NCI-H146 treated with DMSO at 0.1 percent for 48 hours (cell line): ENCODE measurements around the gene ACTL7A.

Source experiments
- DNase-seq: peaks from one replicate; lab custom pipeline; 2025; ENCODE audit not compliant: unreplicated experiment; lab: John Stamatoyannopoulos, UW

The ACTL7A gene

DNA sequence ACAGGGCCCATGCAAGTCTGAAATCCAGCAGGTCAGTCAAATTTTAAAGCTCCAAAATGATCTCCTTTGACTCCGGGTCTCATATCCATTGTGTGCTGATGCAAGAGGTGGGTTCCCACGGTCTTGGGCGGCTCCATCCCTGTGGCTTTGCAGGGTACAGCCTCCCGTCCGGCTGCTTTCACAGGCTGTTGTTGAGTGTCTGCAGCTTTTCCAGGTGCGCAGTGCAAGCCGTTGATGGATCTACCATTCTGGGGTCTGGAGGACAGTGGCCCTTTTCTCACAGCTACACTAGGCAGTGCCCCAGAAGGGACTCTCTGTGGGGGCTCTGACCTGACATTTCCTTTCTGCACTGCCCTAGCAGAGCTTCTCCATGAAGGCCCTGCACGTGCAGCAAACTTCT is 13.8 kb upstream of the ACTL7A start:
- DNase-seq: peak; percentile 54

GRCh38 chr9:108850293-108850897 is 11.7 kb upstream of the ACTL7A start:
- DNase-seq: no peak

DNA sequence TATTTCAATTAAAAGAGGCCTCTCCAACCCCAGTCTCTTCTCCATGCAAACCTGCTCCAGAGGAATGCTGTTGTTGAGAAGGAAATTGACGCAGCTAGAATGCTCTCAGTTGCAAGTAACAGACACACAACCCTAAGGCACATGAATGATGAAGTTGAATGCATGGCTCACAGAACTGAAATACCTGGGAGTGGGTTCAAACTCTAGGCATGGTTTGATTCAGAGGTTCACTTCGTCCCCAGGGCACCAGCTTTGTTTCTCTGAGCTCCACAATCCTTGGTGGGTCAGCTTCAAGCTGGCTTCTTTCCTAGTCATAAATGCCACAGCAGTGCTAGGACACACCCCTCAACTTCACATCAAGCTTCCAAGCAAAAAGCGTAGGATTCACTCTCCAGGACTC is 10.9 kb upstream of the ACTL7A start:
- DNase-seq: no peak

DNA sequence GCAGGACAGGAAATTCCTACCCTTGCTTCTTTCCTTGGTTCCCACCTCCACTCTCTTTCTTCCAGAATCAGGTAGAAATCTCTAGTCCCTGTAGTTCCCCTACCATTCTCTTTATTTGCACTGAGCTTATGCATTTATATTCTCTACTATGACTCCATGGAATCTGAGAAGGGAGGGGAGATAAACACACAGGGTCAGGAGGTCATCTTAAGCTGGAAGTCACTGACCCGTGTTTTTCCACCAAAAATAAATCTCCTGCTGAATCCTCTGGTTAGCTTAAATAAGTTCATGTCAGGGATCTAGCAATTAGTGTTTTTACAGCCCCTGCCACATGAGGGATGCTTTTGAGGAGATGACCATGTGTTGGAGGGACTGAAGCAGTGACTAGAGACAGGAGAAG is 10.0 kb upstream of the ACTL7A start:
- DNase-seq: no peak

DNA sequence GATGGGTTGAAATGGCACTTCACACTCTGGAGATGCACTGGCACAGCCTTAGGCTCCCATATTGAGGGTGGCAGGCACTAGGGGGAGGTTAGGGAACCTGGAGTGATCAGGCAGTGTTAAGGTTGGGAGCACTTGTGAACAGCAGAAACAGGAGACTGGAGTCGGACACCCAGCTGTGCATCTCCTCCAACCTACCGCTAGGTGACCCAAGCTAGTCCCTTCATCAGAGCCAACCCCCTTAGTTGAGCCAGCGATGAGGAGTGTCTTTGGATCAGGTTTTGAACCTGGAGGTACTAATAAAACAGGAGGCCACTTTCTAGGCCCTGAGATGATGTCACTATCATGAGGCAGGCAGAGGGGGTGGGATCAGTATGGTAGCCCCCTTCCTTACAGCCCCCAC is 8.0 kb upstream of the ACTL7A start:
- DNase-seq: no peak

- DNase-seq: no peak
Measured at GRCh38 chr9:108854641-108855528, 7.2 kb upstream of the ACTL7A start.

DNA sequence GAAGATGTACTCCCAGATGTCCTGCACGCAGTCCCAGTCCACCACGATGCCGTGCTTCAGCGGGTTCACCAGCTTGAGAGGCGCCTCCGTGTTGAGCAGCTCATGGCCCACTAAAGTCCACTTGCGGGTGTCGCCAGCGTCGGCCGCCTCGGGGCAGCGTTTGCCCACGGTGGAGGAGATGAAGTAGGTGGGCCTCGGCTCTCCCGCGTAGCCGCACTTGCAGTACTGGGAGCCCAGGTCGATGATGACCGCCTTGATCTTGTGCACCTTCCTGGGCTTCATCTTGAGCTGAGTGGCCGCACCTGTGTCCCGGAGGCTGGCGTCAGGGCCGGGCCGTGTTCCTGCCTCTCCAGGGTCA is 6.6 kb upstream of the ACTL7A start:
- DNase-seq: no peak

GRCh38 chr9:108855888-108856287 is 6.2 kb upstream of the ACTL7A start, which contains the start of gene ACTL7B:
Gene ACTL7B (minus strand): TSS chr9:108855986. CDS start chr9:108855930, 56 bp downstream.
- DNase-seq: no peak

DNA sequence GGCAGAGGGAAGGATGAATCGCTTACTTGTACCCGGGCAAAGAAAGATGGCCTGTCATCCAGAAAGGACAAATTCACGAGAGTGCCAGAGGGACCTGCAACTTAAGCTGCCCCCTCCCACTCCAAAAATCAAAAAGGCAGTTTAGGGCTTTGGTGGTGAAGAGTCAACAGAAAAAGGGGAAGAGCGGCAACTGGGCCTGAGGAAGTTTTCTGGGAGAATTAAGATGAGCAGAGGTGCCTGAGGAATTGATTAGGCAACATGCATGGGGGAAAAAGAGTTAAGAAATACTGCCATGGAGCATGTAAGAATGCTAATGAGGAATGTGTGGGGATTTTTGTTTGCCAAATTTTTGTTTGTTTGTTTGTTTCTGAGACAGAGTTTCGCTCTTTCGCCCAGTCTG is 4.5 kb upstream of the ACTL7A start:
- DNase-seq: no peak

GRCh38 chr9:108859459-108860114 is 2.5 kb upstream of the ACTL7A start:
- DNase-seq: no peak

- no peak for DNase-seq
Measured at GRCh38 chr9:108860354-108860753, 1.7 kb upstream of the ACTL7A start.

DNA sequence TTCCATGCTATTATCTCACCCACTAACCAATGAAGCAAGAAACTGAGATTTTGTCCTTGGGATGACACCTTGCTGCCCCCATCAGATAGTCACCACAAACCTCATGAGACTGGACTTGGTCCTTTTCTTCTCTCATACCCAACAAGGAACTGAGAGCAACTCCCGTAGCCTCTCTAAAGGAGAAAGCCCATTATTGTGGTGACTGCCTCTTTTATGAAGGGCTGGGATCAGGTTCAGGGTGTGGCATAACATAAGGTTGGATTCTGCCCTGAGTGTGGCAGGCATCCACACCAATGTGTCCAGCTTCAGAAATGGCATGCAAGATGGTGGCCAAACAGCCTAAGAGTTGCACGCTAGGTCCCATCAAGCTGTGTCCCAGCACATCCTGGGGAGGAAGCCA is 1.3 kb upstream of the ACTL7A start:
- no peak for DNase-seq

DNA sequence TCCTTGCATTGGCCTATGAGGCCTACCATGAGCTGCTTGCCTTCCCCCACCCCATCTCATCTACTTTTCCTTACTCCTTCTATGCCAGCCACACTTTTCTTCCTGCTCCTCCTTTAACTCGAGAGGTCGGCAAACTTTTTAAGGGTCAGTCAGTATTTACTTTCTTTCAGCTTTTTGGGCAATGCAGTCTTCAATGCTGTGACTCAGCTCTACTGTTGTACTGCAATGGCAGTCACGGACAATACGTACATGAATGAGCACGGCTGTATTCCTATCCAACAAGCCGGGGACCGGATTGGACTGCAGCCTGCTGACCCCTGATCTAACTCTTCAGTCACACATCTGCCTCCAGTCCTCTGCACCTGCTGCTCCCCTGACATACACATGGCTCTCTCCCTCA is 602 bp upstream of the ACTL7A start:
- DNase-seq: peak; percentile 11

DNA sequence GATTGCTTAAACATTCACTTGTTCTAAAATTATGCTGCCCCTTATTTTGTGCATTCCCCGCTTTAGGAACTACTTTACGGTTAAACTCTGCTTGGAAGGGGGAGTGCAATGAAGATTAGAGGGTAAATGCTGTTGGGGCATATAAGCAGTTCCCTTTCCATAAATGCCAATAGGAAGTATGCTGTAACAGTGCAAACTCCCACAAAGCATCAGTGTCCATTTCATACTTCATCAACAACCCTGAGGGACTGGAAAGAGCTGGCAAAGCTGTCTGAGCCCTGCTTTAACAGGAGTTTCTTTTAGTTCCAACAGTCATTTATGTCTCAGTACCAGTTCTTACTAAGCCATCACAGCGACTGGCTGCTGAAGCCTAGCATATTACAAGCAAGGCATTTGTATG is 1.8 kb downstream of the ACTL7A start:
- DNase-seq: no peak

DNA sequence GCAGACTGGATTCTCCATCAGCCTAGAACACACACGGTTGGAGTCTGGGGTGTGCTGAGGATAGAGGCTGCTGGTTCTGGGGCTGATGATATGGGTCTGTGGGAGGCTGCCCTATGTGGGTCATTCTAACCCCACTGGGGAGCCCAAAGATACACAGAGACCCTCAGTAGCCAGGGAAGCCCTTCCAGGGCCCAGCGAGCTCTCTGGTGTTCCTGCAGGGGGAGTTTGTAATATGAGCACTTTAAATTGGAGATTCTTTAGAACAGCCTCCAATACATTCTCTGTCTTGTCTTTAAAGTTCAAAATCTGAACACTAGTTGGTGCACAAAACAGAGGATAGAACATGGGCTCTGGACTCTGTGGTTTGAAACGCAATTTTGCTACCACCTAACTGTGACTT is 2.4 kb downstream of the ACTL7A start:
- DNase-seq: no peak

DNA sequence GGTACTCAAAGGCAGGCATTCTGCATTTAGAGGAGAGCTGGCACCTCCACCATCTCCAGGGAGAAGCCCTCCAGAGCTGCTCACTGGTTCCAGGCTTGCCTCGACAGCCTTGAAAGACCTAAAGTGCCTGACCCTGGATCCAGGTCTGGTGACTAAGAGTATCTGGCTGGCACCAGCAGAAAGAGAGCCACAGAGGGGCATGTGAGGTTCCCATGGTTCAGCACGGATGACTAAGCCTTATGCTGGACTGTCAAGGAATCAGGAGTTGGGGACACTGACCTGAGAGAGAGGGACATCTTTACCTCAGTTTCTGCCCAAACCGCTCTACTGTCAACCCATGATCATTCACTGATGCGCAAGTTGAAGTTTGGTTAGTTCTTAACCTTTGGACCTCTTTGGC is 3.0 kb downstream of the ACTL7A start:
- DNase-seq: no peak

GRCh38 chr9:108866001-108866420 is 3.9 kb downstream of the ACTL7A start:
- no peak for DNase-seq

DNA sequence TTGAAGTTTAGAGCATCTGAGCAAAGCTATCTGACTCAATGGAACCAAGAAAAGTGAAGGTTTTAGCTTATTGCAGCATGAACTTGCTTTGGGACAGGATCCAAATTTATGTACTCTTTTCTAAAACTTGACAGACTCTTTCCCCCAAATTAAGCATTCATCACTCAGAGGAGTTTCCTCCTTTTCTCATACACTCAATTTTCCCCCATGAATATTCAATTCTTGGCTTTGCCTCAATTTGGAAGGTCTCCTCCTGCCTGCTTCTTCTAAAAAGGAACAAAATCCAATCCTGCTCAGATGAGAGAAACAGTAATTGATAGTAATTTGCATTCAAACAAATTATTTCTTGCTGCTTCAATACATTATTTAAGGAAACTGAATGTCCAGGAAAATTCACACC is 5.0 kb downstream of the ACTL7A start:
- DNase-seq: no peak

DNA sequence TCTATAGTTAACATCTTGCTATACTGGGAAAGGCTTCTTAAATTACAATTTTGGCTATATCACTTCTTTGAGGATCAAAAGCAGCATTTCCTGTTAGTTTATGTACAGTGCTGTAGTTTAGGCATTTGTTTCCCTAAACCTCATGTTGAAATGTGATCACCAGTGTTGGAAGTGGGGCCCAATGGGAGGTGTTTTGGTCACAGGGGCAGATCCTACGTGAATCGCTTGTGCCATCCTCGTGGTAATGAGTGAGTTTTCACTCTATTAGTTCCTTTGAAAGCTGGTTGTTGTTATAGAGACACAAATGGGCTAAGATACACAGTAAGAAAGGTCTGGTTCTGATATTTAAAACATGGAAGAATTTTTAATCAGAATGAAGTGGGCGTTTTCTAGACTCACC is 5.8 kb downstream of the ACTL7A start:
- DNase-seq: no peak

- no peak for DNase-seq
Measured at GRCh38 chr9:108869092-108869725, 7.1 kb downstream of the ACTL7A start.

DNA sequence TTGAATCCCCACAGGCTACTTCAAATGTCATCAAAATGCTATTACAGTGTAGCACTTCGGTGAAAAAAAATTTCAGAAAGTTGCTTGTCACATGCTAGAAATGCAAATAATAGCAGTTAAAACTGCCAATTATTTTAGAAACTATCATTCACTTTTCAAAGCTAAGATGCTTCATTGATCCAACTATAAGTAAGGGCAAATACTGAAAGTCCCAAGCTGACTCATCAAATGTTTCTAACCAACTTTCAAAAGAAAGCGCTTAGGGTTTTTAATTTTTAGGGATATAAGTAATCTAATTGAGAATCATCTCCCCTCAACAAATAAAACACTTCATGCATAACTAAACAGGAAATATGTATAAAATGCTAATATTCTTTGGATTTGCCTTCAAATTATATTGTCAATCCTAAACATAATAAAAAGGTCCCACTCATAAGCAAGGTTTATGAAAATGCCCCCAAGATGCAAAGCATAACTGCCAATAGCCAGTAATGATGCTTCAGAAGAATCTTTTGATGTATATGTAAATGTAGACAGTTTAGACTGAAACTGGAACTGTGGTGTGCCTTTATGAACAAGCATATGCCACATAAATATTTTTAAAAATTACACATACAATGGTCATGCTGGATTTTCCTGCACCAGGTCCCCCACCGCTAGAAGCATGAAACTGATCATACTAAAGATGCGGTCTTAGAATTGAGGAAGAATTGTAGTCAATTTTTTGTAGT is 12.2 kb downstream of the ACTL7A start:
- DNase-seq: no peak
